ENCODE results near the gene DBT. TPM values are rescaled to one million over a fixed set of nuclear protein-coding genes. Genes with fewer than 3 reads are reported as not detected.
A peak's percentile ranks its signal among the peaks of the same experiment; 100 is the strongest.
"Not testable (repeated sequence)": the region's sequence is repeated elsewhere in the genome, so short reads cannot be mapped to it uniquely, and the experiment has no call there.

The DBT gene
- 1 to 10 TPM; 5.2 to 6.3 TPM for total RNA-seq

- ATAC-seq (peak; percentile 100), DNase-seq (peak; percentile 95 to 97 (median 96))
- intact Hi-C loops (cut with DNase I) = no loop called here
- H3K27me3 ChIP-seq = no peaks in the 10 kb centered on the region
- peaks cover 36% of the 10 kb centered on the region for H3K4me1 ChIP-seq
- H3K9me3 ChIP-seq = no peaks in the 10 kb centered on the region
- peak within 1 kb of the TSS; percentile 46 to 91 for H3K4me3 ChIP-seq
- H3K27ac ChIP-seq = peak within 1 kb of the TSS; percentile 85 to 95 (median 88)
- WGBS, 2 donors = 0% methylated on average over 25 to 31 of the region's 31 CpGs
- peak; percentile 91 to 99 (median 96) for TF ChIP-seq POLR2A (IDR thresholded peaks at IDR 0.05)
- TF ChIP-seq, protein P1, sequence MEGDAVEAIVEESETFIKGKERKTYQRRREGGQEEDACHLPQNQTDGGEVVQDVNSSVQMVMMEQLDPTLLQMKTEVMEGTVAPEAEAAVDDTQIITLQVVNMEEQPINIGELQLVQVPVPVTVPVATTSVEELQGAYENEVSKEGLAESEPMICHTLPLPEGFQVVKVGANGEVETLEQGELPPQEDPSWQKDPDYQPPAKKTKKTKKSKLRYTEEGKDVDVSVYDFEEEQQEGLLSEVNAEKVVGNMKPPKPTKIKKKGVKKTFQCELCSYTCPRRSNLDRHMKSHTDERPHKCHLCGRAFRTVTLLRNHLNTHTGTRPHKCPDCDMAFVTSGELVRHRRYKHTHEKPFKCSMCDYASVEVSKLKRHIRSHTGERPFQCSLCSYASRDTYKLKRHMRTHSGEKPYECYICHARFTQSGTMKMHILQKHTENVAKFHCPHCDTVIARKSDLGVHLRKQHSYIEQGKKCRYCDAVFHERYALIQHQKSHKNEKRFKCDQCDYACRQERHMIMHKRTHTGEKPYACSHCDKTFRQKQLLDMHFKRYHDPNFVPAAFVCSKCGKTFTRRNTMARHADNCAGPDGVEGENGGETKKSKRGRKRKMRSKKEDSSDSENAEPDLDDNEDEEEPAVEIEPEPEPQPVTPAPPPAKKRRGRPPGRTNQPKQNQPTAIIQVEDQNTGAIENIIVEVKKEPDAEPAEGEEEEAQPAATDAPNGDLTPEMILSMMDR (IDR thresholded peaks at IDR 0.05) = peak in 1 of 7 experiments; percentile 6
- H3K36me3 ChIP-seq (replicated peaks in 1 of 2; ENCODE audit: insufficient read depth in 1 of 2, low read depth in 2 of 2) = no peaks in the 10 kb centered on the region
These were observed at the start of gene DBT for GRCh38 chr1:100249537-100250257. DBT (minus strand) TSS chr1:100249834; CDS start chr1:100249820, 14 bp downstream.

DNA sequence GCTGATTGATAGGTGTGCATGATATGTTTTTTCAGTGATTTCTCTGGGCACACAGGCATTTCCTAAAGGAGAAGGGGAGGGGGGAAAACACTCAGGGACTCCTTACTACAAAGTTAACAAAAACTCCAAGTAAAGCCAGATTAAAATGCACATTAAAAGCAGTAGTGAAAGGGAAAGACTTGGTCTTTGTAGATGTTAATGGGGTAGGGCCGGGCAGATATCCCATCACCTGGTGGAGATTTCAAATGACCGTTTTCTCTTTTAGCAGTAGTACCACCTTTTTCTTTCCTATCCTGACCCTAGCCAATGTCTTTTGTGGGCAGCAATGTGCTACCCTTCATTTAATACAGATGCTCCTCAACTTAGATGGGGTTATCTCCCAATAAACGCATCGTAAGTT, 48.9 kb upstream of the DBT start:
- no peak for TF ChIP-seq POLR2A (IDR thresholded peaks at IDR 0.05)
- TF ChIP-seq, protein P1 (IDR thresholded peaks at IDR 0.05) = no peak
- WGBS, 2 donors = 83 to 92% methylated on average over 4 of the region's 4 CpGs
- Histone ChIP-seq H3K27ac (no peak overlapping the region), H3K9me3 (no peaks in the 10 kb centered on the region), H3K36me3 (replicated peaks in 1 of 2; ENCODE audit: insufficient read depth in 1 of 2, low read depth in 2 of 2) (no peaks in the 10 kb centered on the region), H3K4me1 (no peaks in the 10 kb centered on the region), H3K27me3 (no peaks in the 10 kb centered on the region), H3K4me3 (no peak overlapping the region)
- DNase-seq = no peak
- ATAC-seq = no peak
- intact Hi-C loops (cut with DNase I) = no loop called here

DNA sequence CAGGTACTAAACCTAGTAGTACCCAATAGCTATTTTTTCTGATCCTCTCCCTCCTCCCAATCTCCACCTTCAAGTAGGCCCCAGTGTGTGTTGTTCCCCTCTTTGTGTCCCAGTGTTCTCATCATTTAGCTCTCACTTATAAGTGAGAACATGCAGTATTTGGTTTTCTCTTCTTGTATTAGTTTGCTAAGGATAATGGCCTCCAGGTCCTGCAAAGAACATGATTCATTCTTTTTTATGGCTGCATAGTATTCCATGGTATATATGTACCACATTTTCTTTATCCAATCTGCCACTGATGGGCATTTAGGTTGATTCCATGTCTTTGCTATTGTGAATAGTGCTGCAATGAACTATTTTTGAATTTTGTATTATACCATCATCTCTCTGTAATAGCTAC, 47.4 kb upstream of the DBT start:
- intact Hi-C loops (cut with DNase I); ATAC-seq: not testable (repeated sequence)

GRCh38 chr1:100296140-100296539, 46.5 kb upstream of the DBT start:
- no peak overlapping the region for H3K27ac ChIP-seq
- H3K36me3 ChIP-seq (replicated peaks in 1 of 2; ENCODE audit: insufficient read depth in 1 of 2, low read depth in 2 of 2) = peaks cover 0 to 8% of the 10 kb centered on the region in 2 donors
- no peaks in the 10 kb centered on the region for H3K9me3 ChIP-seq
- ATAC-seq (no peak), DNase-seq (no peak)
- 86 to 96% methylated on average over 8 of the region's 8 CpGs for WGBS, 2 donors
- H3K4me3 ChIP-seq = no peak overlapping the region
- intact Hi-C loops (cut with DNase I) = no loop called here
- no peaks in the 10 kb centered on the region for H3K4me1 ChIP-seq
- no peaks in the 10 kb centered on the region for H3K27me3 ChIP-seq
- TF ChIP-seq, protein P1 (IDR thresholded peaks at IDR 0.05) = no peak
- TF ChIP-seq POLR2A (IDR thresholded peaks at IDR 0.05) = no peak

More for the DNA sequence above, 47.4 kb upstream of the DBT start:
- DNase-seq; H3K27ac ChIP-seq; H3K4me3 ChIP-seq; H3K27me3 ChIP-seq; H3K36me3 ChIP-seq (replicated peaks in 1 of 2; ENCODE audit: insufficient read depth in 1 of 2, low read depth in 2 of 2); H3K4me1 ChIP-seq; H3K9me3 ChIP-seq: not testable (repeated sequence)

DNA sequence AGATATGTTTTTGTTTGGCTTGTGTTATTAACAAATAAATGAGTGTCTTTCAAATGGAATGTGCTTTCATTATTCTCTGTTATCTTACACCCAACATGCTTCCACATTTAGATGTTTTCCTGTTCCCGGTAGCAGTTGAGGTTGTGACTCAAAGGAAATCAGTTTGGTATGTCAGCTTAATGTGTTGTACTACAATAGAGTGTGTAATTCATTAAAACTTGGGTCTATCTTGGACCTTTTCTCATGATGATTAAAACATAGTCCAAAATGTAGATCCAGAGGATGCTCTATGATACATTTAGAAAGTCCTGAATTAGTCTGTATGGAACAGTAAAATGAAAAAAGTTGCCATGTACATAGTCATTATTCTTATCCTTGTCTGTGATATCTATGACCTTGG, 43.1 kb upstream of the DBT start:
- H3K27me3 ChIP-seq = no peaks in the 10 kb centered on the region
- ATAC-seq (no peak), DNase-seq (no peak)
- TF ChIP-seq, protein P1 (IDR thresholded peaks at IDR 0.05) = no peak
- no peak for TF ChIP-seq POLR2A (IDR thresholded peaks at IDR 0.05)
- no peak overlapping the region for H3K27ac ChIP-seq
- H3K9me3 ChIP-seq = no peaks in the 10 kb centered on the region
- WGBS, 2 donors = 36 to 57% methylated on average over 1 of the region's 1 CpG
- intact Hi-C loops (cut with DNase I) = no loop called here
- no peaks in the 10 kb centered on the region for H3K4me1 ChIP-seq
- no peak overlapping the region for H3K4me3 ChIP-seq
- H3K36me3 ChIP-seq (replicated peaks in 1 of 2; ENCODE audit: insufficient read depth in 1 of 2, low read depth in 2 of 2) = peaks cover 6 to 10% of the 10 kb centered on the region in 2 donors

Data from body of pancreas (tissue), 4 donors.